Skin epidermis (tissue), 12 donors: ENCODE measurements around the gene KCTD18.

ENCODE experiments used
- H3K27ac ChIP-seq, 21 experiments: fragments of 200-600 bp; sonication (generic) in 11 of 21; one replicate each; pipeline ENCODE4 v1.5.0; 2020; ENCODE audit warnings: mild to moderate bottlenecking in 3 of 21, inconsistent platforms in 2 of 21, moderate library complexity in 2 of 21
- H3K4me3 ChIP-seq, 7 experiments: fragments of 200-600 bp; sonication (generic) in 2 of 7; one replicate each; pipeline ENCODE4 v1.5.0; 2020; ENCODE audit warnings: inconsistent platforms in 2 of 7, mild to moderate bottlenecking in 2 of 7, moderate library complexity in 1 of 7

The KCTD18 gene

DNA sequence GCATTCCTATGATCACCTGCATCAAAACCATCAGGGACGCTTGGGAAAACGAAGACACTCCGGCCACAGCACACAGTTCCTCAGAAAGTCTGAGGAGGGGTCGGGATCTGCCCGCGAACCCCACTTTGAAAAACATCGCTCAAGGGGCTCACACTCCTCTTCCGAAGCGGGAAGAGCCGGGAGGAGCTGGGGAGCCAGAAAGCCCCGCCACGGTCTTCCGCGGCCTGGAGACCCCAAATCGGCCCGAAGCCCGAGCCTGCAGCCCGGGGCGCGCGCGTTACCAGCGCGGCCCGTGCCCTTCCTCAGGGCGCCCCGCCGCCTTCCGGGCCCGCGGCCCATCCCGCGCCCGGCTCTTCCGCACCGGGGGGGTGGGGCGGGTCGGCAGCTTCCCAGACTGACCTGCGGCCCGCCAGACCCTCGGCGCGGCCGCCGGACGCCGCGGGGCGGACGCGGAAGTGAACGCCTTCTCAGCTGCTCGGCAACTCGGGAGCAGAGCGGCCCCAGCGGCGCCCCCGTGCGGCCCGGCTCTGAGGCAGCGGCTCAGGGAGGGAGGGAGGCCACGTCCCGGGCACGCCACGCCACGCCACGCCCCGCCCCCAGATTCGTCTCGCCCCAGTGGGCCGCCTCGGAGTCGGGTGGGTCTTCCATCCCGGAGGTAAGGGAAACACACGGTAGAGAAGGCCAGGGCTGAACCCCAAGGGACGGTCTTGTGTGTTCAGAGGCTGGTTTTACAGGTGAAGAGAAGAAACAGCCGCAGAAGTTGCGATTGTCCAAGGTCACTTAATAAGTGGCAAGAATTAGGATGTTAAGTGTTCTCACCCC lies at the start of gene KCTD18:
Gene KCTD18, minus strand, starts transcription at position 457 of the 822 bp plus-strand sequence. CDS start 3,052 bp downstream, outside the sequence.
- H3K4me3 ChIP-seq, result peak within 1 kb of the TSS; percentile 63 to 89 (median 83)
- peak within 1 kb of the TSS; percentile 66 to 95 (median 91) for H3K27ac ChIP-seq

DNA sequence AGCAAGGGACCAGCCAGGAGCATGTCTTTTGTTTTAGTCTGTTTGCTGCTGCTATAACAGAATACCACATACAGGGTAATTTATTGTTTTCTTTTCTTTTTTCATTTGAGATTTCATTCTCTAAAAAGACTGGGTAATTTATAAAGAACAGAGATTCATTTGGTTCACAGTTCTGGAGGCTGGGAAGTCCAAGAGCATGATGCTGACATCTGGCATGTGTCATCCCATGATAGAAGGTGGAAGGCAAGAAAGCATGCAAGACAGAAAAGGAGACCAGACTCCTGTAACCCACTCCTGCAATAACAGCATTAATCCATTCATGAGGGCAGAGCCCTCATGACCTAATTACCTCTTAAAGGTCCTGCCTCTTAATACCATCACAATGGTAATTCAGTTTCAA lies 30.9 kb upstream of the KCTD18 start:
- no peak overlapping the region for H3K4me3 ChIP-seq

DNA sequence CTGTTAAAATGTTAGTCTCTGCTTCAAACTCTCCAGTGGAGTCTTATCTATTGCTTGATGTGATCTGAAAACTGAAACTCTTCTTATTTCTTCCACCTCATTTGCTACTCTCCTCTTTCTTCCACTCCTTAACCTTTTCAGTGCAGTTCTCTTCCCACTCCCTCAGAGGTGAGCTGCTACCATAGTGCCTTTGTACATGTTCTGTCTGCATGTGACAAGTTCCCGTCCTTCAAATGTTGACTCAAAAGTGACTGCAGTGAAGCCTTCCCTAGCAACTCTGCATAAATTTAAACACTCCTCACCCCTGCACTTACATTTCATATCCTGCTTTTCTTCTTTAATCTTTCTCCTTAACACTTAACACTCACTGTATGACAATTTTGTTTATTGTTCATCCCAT lies 28.3 kb upstream of the KCTD18 start:
- no peak overlapping the region for H3K4me3 ChIP-seq
- no peak overlapping the region for H3K27ac ChIP-seq

More for the DNA sequence above, 30.9 kb upstream of the KCTD18 start:
- H3K27ac ChIP-seq, result no peak overlapping the region

DNA sequence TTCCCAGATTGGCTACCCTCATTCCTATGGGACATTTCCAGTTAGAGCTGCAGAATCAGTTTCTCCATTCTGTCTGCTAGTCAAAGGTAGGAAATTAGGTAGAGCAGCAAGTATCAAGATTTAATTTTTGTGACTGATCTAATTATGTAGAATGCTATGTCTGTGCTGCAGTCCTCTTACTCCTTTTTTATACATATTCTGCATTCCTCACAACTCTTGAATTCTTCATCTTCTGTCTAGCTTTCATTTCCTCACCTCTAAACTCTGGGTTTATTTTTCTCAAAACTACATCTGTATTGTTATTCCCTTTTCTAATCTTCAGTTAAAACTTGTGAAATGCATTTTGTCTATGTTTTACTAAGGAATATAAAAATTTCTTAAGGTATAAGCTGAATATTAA lies 24.7 kb upstream of the KCTD18 start:
- Histone ChIP-seq H3K27ac (no peak overlapping the region), H3K4me3 (no peak overlapping the region)

DNA sequence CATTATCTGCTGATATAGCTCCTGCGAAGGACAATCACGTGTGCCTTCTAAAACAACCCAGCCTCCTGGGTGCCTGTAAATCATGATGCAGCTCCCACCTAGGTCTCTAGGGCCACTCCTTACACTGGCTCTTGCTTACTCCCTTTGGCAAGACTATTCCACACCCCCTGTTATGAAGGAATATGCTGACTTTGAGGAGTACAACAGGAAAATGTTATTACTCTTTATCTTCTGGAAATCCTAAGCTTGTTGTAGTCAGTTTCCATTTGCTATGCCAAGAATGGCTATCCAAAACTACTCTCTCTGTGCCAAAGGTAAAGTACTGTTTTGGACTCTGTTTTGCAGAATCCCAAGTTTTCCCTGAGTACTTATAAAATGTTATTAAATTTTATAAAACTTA lies 23.9 kb upstream of the KCTD18 start:
- Histone ChIP-seq H3K4me3 (no peak overlapping the region), H3K27ac (no peak overlapping the region)

DNA sequence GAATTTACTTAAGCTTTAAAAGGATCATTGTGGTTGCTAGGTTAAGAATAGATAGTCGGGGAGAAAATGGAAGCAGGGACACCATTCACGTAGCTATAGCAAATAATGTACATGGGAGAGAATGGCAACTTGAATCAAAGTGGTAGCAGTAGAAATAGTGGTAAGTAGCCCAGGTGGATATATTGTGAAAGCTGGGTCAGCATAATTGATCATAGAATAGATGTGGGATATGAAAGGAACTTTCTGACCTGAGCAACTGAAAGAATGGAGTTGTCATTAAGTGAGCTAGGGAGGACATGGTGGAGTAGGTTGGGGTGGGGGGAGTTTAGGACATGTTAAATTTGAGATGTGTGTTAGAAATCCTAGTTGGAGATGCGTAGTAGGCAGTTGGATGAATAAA lies 18.4 kb upstream of the KCTD18 start:
- H3K4me3 ChIP-seq, result no peak overlapping the region
- H3K27ac ChIP-seq, result no peak overlapping the region

DNA sequence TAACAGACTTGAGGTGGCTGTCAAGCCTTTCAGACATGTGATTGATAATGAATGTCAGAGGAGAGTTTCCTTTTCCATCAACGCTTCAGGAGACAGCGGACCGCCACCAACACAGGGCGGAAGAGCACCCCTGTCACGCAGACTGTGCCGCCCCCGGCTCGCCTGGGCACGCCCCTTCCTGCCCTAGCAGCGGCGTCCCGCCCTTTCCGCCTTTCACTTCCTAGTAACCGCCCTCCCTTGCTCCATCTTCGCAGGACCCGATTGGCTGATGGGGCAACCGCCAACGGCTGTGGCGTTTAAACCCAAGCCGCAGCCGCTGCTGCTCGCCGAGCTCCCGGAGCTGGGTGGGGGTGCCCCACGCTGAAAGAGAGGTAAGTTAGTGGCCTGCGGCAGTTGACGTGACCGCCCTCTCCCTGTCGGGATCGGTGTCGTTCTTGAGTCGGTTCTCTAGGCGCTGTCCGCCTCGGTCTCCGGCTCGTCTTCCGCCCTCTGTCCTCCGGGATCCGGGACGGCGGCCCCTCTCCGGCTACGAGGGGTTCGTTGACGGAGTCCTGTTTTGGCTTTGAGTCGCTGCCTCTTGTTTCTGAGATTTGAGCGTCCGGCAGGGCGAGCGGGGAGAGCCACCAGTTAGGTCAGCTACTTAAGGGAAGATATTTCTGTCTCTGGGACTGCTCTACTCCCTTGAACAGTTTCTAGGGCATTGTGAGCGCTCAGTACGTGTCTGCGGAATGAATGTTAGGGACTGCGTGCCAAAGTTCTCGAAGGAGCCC lies 16.2 kb upstream of the KCTD18 start, which contains the start of gene SGO2:
Gene SGO2, plus strand, starts transcription at position 326 of the 770 bp plus-strand sequence. CDS start 6,769 bp downstream, outside the sequence.
- Histone ChIP-seq H3K4me3 (peak within 1 kb of the TSS; percentile 60 to 93 (median 67)), H3K27ac (peak within 1 kb of the TSS in 16 of 21 experiments; percentile 25 to 77 (median 56))

DNA sequence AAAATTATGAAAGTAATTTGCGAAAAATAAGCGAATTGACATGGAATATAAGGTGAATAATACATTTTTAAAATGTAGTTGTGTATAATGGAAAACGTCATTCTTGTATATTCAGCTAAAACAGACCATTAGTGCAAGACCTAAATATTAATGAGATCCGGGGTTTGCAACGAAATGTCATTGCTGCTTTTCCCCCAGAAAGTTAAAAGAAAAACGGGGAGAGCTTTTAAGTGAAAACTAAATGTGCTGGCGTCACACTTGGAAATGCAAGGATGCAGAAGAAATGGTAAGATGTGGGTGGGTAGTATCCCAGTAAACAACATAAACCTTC lies 15.6 kb upstream of the KCTD18 start:
- Histone ChIP-seq H3K4me3 (peak overlapping the region; percentile 60 to 93 (median 67)), H3K27ac (peak overlapping the region in 14 of 21 experiments; percentile 24 to 77 (median 56))

DNA sequence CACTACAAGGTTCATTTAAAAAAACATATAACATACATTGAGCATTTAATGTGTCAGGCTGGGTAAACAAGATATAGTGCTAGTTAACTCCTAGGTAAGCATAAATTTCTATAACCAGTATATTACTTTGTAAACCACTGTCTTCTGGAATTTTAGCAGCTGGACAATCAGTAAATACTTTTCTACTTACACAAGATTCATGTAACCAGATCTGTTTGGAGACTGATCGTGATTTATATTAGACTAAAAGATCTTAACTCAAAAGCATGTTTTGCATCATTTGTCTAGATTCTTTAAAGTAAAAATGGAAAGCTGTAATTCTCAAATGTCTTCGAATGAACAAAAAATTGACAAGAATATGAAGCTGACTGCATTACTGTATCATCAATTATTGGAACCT lies 15.2 kb upstream of the KCTD18 start:
- Histone ChIP-seq H3K4me3 (peak overlapping the region in 3 of 7 experiments; percentile 60 to 93 (median 61)), H3K27ac (no peak overlapping the region)

DNA sequence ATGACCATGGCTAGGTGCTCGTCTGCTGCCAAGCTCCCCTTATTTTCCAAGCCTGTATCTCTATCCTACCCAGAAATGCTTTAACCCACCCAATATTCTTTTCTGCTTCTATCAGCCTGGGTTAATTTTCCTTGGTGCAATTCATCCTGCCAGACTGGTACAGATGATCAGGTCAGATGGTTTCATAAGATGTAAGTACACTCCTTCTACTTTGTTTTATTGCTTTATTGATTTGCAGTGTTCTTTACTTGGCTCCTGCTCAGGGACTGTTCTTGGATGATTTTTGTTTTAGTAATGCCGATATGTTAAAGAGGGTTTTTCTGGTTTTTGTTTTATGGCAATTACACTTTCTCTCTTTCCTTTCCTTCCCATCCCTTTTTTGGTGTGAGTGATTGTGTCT lies 13.7 kb upstream of the KCTD18 start:
- H3K4me3 ChIP-seq, result no peak overlapping the region
- no peak overlapping the region for H3K27ac ChIP-seq

DNA sequence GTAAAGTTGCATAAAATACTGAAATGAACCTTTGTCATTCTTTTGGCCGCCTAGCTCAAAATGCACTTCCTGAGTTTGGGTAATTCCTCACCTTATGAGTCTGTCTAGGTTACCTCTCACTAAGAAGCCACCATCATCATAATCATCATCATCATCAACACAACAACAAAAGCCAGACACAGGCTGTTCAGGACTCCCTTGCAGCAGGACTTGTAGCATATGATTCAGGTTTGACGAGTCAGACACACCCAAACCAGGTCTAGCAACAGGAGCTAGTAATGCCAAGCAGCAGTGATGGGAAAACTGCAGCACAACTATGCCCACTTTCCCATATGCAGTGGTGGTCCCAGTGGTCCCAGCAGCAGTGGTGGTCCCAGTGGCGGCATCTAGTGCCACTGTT lies 13.3 kb upstream of the KCTD18 start:
- Histone ChIP-seq H3K27ac (no peak overlapping the region), H3K4me3 (no peak overlapping the region)

DNA sequence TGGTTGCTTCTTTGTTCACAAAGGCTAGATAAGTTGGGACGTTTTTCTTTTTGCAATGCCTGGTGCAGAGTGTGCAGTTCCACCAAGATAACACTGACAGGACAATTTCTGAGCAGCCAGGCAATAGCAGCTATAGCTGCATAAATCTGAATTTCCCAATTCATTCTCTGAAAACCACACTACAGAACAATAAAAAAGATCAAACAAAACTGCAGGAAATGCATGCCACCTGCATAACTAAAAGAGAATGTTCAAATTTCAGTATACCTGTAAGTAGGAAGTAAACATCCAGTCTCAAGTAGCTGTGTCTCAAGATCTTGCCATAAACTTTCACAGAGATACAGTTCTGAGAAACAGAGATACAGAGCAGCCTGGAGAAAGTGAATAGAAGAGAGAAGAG lies 5.3 kb upstream of the KCTD18 start:
- Histone ChIP-seq H3K4me3 (no peak overlapping the region), H3K27ac (no peak overlapping the region)

DNA sequence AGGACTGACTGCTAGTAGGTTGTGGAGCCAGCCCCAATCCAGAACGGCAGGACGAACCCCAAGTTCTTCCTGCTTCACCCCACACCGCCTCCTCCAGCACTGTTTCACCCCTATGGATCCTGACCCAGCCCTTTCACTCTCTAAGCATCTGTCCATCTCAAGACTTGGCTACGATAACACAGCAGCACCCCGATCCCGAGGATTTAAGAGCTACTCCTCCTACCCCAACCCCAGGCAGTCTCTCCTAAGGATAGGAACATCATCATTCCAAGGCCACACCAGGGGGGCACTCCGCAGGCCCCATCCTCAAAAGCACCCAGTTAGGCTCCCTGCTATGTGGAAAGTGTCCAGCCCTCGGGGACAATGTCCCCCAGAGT lies 645 bp downstream of the KCTD18 start:
- Histone ChIP-seq H3K4me3 (peak overlapping the region; percentile 63 to 89 (median 83)), H3K27ac (peak overlapping the region; percentile 66 to 95 (median 91))

DNA sequence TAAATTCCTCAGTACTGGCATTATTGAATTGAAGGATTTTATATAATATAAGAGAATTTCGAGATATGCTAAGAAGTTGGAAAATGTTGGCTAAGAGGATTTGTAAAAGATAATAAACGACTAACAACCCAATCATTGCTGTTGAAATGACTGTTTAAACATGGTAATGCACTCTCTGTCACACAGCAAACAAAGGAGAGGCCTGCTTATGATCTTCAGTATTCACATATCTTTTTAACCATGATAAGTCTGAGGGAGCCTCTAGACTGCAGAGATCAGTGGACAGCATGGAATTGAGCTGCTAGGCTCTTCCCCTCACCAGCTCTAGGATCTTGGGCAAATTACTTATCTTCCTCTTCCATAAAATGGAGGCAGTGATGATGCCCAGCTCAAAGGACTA lies 2.7 kb downstream of the KCTD18 start:
- H3K27ac ChIP-seq, result no peak overlapping the region
- no peak overlapping the region for H3K4me3 ChIP-seq

DNA sequence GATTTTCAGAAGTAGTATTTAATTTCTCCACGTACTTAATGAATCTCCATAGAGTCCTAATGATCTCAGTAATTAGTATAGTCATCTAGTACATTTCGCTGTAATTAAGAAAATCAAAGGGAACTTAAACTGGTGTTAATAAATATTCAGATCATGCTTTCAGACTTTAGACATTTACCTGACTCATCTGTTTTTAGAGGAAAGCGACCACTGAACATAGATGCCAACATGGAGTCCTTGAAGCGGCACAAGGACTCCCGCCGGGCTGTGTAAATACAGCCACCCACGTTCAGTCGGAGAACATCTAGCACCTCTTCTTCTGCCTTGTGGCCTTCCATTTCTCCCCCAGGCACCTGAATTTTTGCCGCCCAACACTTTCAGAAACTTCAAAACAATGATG lies 3.2 kb downstream of the KCTD18 start:
- H3K4me3 ChIP-seq, result no peak overlapping the region
- no peak overlapping the region for H3K27ac ChIP-seq

DNA sequence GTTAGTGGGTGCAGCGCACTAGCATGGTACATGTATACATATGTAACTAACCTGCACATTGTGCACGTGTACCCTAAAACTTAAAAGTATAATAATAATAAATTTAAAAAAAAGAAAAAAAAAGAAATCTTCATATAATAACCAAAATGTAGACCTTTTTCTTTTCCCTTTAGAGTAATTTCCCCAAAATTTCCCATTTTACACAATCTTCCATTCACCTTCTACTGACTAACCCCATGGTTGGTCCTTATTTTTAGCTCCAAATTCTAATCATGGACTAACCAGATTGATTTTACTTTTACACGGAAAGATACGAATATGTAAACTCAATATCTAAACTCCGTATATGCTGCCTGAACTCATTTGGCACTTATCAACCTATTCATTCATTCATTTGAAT lies 7.7 kb downstream of the KCTD18 start:
- no peak overlapping the region for H3K27ac ChIP-seq
- no peak overlapping the region for H3K4me3 ChIP-seq

DNA sequence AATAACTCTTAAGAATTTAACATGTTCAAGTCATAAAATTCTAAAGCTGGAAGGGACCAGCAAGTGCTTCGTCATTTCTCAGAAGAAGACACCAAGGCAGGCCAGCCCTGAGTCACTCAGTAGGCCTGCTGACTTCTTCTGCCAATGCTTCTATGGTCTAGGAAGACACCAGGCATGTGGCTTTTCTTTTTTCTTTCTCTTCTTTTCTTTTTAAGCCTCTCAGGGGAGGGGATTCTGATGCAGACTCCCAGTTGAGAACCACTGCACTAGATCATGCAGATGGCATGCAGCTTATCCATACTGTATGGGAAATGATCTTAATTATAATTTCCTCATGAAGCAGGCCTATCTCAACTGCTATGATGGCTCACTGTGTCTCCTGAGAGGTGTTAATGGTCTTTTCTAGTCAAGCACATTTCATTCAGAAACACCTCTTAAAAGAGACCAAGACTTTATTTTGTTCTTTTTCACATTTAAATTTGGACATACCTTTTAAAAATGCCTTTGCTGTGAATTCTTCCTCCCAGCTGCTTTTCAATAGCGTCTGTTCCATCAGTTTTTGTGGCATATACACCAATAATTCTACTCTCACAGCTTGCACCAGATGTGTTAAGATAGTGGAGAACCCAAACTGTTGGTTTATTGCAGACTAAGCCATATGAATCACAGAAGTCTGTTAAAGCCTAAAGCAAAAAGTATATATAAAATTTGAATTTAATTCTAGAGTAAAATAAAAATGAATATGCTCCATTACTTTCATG lies 11.3 kb downstream of the KCTD18 start:
- no peak overlapping the region for H3K27ac ChIP-seq
- H3K4me3 ChIP-seq, result no peak overlapping the region

DNA sequence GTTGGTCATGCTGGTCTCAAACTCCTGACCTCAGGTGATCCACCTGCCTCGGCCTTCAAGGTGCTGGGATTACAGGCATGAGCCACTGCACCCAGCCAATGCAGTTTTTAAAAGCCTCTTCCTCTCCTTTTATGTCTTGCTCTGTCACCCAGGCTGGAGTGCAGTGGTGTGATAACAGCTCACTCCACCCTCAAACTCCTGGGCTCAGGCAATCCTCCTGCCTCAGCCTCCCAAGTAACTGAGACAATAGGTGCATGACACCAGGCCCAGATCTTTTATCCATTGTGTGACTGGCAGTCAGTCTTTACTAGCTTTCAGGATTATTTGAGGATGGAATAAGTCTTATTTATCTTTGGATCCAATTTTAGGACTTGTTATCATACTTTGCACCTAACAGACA lies 13.2 kb downstream of the KCTD18 start:
- H3K4me3 ChIP-seq, result no peak overlapping the region
- no peak overlapping the region for H3K27ac ChIP-seq

DNA sequence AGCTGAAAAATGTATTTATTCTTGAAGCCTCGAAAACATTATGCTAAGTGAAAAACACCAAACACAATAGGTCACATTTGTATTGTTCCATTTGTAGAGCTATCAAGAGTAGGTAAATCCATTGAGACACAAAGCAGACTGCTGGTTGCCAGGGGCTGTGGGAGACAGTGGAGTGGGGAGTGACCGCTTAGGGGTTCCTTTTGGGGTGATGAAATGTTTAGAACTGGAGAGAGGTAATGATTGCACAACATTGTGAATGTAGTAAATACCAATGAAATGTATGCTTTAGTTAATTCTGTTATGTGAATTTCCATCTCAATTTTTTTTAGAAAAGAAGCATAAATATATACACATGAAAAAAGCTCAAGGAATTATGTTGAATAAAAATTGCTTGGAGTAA lies 15.8 kb downstream of the KCTD18 start:
- H3K27ac ChIP-seq, result no peak overlapping the region

DNA sequence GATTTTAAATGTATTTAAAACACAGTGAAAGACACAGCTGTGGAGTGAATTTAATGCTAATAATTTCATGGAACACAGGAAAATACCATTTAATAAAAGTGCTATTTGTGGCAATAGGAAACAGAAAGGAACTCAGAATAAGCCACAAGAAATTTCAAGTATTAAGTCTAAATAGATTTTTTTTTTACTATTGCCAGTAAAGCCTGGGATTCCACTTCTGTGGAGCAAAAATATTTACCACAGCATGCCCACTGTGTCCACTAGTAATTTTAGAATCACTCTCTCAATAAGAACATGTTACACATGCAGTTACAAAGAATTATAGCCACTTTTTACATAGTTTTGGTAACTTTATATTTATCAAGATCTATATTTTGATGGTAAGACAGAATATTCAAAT lies 17.2 kb downstream of the KCTD18 start:
- H3K4me3 ChIP-seq, result no peak overlapping the region
- no peak overlapping the region for H3K27ac ChIP-seq

More for the DNA sequence above, 15.8 kb downstream of the KCTD18 start:
- no peak overlapping the region for H3K4me3 ChIP-seq
